HCT116 (cell line): ENCODE data around the gene CARD6.

Experiments used
- EGR1 ChIP-seq: IDR thresholded peaks from 2 replicates; pipeline ENCODE4 v1.6.1; 2012; ENCODE audit warnings: low read depth
- EZH2 ChIP-seq: fragments of 200-600 bp; sonication (generic); IDR thresholded peaks from 2 replicates; pipeline ENCODE4 v1.6.1; 2017; ENCODE audit warnings: antibody characterized with exemption, mixed run types
- EZH2phosphoT487 ChIP-seq: fragments of 200-600 bp; IDR thresholded peaks from 2 replicates; pipeline ENCODE4 v1.6.1; 2018; ENCODE audit warnings: antibody characterized with exemption, borderline replicate concordance
- FOSL1 ChIP-seq: IDR thresholded peaks from 2 replicates; pipeline ENCODE4 v1.6.1; 2012; ENCODE audit warnings: low read depth
- JUND ChIP-seq: IDR thresholded peaks from 2 replicates; pipeline ENCODE4 v1.6.1; 2012
- POLR2A ChIP-seq: IDR thresholded peaks from 2 replicates; pipeline ENCODE4 v1.7.0; 2011; ENCODE audit warnings: borderline replicate concordance; ENCODE audit not compliant: insufficient read depth, insufficient read length; ENCODE audit errors: extremely low read depth
- POLR2AphosphoS5 ChIP-seq: IDR thresholded peaks from 2 replicates; pipeline ENCODE4 v1.6.1; 2011; ENCODE audit warnings: mild to moderate bottlenecking, low read depth, low read length, moderate library complexity
- RAD21 ChIP-seq: IDR thresholded peaks from 2 replicates; pipeline ENCODE4 v1.6.1; 2012; ENCODE audit warnings: low read depth, mild to moderate bottlenecking
- SIN3A ChIP-seq: IDR thresholded peaks from 2 replicates; pipeline ENCODE4 v1.6.1; 2012; ENCODE audit warnings: low read depth
- YY1 ChIP-seq: IDR thresholded peaks from 2 replicates; pipeline ENCODE4 v1.6.1; 2011; ENCODE audit warnings: low read length, low read depth, moderate library complexity, mild to moderate bottlenecking; ENCODE audit not compliant: insufficient replicate concordance; ENCODE audit errors: extremely low read depth
- ZFX ChIP-seq: fragments of 450-650 bp; IDR thresholded peaks from 2 replicates; pipeline ENCODE4 v1.6.1; 2017
- TF ChIP-seq, protein P1 (sequence below), 3 experiments: fragments of 200-600 bp in 1 of 3; sonication (generic) in 1 of 3; IDR thresholded peaks in 2 of 3; conservative IDR thresholded peaks in 1 of 3; 2 replicates each; pipeline ENCODE4 v1.5.1; 2012 to 2017; ENCODE audit warnings: low read depth in 2 of 3, low read length in 2 of 3, antibody characterized with exemption in 1 of 3, borderline replicate concordance in 1 of 3, control low read depth in 1 of 3, mild to moderate bottlenecking in 1 of 3, mixed read lengths in 1 of 3, mixed run types in 1 of 3, moderate library complexity in 1 of 3; ENCODE audit not compliant: insufficient read depth in 1 of 3
- TF ChIP-seq, protein P2 (sequence below): IDR thresholded peaks from 2 replicates; pipeline ENCODE4 v1.6.1; 2012; ENCODE audit warnings: low read depth
- TF ChIP-seq, protein P3 (sequence below): IDR thresholded peaks from 2 replicates; pipeline ENCODE4 v1.6.1; 2012

DNA sequence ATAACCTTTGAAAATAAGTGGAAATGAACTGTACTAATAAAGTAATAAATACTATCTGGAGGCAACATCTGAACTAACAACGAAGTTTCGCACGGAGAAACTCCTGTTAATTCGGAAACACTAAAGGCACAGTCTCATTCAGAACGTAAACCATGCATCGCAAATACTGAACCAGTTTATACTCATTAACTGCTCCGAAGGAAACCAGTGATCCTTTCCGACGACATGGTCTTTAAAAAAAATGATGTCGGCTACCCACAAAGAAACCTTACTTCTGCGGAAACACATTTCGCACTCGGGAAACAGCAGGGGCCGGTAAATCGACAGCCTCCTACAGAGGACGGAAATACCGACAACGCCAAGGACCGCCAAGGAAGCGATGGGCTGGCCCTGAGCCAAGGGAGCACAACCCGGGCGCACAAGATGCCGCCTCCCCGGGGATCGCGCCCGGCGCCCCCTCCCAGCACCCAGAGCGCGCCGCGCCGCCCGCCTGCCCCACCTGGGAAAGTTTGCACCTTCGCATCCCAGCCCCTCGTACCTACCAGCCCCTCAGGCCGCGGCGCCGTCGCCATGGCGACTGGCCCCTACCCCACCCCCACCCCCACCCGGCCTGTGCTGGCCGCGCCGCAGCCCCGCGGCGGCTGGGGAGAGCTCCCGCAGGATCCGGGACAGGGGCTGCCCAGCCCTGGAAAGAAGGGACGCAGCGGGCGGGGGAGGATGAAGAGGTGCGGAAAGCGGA, 43.7 kb upstream of the CARD6 start:
- TF ChIP-seq, protein P1, sequence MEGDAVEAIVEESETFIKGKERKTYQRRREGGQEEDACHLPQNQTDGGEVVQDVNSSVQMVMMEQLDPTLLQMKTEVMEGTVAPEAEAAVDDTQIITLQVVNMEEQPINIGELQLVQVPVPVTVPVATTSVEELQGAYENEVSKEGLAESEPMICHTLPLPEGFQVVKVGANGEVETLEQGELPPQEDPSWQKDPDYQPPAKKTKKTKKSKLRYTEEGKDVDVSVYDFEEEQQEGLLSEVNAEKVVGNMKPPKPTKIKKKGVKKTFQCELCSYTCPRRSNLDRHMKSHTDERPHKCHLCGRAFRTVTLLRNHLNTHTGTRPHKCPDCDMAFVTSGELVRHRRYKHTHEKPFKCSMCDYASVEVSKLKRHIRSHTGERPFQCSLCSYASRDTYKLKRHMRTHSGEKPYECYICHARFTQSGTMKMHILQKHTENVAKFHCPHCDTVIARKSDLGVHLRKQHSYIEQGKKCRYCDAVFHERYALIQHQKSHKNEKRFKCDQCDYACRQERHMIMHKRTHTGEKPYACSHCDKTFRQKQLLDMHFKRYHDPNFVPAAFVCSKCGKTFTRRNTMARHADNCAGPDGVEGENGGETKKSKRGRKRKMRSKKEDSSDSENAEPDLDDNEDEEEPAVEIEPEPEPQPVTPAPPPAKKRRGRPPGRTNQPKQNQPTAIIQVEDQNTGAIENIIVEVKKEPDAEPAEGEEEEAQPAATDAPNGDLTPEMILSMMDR (IDR thresholded peaks at IDR 0.05 in 2 of 3, conservative IDR thresholded peaks at IDR 0.05 in 1 of 3; ENCODE audit: borderline replicate concordance in 1 of 3, insufficient read depth in 1 of 3, low read depth in 2 of 3, low read length in 2 of 3) = no peak
- TF ChIP-seq EGR1 = no peak
- TF ChIP-seq FOSL1 = no peak
- TF ChIP-seq, protein P2, sequence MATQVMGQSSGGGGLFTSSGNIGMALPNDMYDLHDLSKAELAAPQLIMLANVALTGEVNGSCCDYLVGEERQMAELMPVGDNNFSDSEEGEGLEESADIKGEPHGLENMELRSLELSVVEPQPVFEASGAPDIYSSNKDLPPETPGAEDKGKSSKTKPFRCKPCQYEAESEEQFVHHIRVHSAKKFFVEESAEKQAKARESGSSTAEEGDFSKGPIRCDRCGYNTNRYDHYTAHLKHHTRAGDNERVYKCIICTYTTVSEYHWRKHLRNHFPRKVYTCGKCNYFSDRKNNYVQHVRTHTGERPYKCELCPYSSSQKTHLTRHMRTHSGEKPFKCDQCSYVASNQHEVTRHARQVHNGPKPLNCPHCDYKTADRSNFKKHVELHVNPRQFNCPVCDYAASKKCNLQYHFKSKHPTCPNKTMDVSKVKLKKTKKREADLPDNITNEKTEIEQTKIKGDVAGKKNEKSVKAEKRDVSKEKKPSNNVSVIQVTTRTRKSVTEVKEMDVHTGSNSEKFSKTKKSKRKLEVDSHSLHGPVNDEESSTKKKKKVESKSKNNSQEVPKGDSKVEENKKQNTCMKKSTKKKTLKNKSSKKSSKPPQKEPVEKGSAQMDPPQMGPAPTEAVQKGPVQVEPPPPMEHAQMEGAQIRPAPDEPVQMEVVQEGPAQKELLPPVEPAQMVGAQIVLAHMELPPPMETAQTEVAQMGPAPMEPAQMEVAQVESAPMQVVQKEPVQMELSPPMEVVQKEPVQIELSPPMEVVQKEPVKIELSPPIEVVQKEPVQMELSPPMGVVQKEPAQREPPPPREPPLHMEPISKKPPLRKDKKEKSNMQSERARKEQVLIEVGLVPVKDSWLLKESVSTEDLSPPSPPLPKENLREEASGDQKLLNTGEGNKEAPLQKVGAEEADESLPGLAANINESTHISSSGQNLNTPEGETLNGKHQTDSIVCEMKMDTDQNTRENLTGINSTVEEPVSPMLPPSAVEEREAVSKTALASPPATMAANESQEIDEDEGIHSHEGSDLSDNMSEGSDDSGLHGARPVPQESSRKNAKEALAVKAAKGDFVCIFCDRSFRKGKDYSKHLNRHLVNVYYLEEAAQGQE = no peak
- TF ChIP-seq ZFX = no peak; the same call in 1 of the 2 replicates
- no peak for TF ChIP-seq YY1
- peak; percentile 20 for TF ChIP-seq POLR2A
- TF ChIP-seq JUND = no peak
- TF ChIP-seq, protein P3, sequence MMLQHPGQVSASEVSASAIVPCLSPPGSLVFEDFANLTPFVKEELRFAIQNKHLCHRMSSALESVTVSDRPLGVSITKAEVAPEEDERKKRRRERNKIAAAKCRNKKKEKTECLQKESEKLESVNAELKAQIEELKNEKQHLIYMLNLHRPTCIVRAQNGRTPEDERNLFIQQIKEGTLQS = no peak
- no peak for TF ChIP-seq EZH2phosphoT487
- no peak for TF ChIP-seq EZH2
- TF ChIP-seq POLR2AphosphoS5 = no peak
- TF ChIP-seq RAD21 = no peak
- no peak for TF ChIP-seq SIN3A
